NB4 (cell line): ENCODE results near the gene SH2D5.
"Not testable (repeated sequence)": the region's sequence is repeated elsewhere in the genome, so short reads cannot be mapped to it uniquely, and the experiment has no call there.

Experiments used
- MAX ChIP-seq: IDR thresholded peaks from 2 replicates; pipeline ENCODE4 v1.6.1; 2011; ENCODE audit warnings: low read depth, low read length
- POLR2A ChIP-seq: IDR thresholded peaks from 2 replicates; pipeline ENCODE4 v1.6.1; 2011; ENCODE audit warnings: mild to moderate bottlenecking; ENCODE audit not compliant: insufficient read length; ENCODE audit errors: extremely low read depth
- TF ChIP-seq, protein P1 (sequence below): IDR thresholded peaks from one replicate; pipeline ENCODE4 v1.5.1; 2012; ENCODE audit warnings: low read depth, low read length

DNA sequence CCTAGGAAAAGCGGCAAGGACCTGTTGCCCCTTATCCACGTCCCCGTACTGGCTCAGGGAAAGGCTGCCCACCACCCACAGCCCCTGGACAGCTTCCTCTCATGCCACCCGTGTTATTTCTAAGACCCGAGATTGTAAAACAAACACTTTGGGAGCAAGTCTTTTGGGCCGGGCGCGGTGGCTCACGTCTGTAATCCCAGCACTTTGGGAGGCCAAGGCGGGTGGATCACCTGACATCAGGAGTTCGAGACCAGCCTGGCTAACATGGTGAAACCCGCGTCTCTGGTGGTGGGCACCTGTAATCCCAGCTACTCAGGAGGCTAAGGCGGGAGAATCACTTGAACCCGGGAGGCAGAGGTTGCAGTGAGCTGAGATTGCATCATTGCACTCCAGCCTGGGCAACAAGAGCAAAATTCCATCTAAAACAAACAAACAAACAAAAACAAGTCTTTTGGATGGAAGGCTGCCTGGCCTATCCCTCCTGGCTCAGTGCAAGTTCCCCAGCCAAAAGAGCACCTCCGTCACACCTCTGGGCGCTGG lies 14.1 kb downstream of the SH2D5 start:
- TF ChIP-seq, protein P1, sequence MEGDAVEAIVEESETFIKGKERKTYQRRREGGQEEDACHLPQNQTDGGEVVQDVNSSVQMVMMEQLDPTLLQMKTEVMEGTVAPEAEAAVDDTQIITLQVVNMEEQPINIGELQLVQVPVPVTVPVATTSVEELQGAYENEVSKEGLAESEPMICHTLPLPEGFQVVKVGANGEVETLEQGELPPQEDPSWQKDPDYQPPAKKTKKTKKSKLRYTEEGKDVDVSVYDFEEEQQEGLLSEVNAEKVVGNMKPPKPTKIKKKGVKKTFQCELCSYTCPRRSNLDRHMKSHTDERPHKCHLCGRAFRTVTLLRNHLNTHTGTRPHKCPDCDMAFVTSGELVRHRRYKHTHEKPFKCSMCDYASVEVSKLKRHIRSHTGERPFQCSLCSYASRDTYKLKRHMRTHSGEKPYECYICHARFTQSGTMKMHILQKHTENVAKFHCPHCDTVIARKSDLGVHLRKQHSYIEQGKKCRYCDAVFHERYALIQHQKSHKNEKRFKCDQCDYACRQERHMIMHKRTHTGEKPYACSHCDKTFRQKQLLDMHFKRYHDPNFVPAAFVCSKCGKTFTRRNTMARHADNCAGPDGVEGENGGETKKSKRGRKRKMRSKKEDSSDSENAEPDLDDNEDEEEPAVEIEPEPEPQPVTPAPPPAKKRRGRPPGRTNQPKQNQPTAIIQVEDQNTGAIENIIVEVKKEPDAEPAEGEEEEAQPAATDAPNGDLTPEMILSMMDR = not testable (repeated sequence)
- TF ChIP-seq POLR2A, MAX: not testable (repeated sequence)
